Heart left ventricle (tissue), 13 donors: ENCODE measurements around the gene ATP7B.

Source experiments
- CTCF ChIP-seq, 12 donors: fragments of 200-600 bp; sonication (generic) in 4 of 12; IDR thresholded peaks; one replicate each; pipeline versions ENCODE4 v1.5.0 to v1.8.0; 2018 to 2022; ENCODE audit warnings: antibody characterized with exemption in 12 of 12, mild to moderate bottlenecking in 5 of 12
- POLR2A ChIP-seq, 2 donors: fragments of 450-650 bp; IDR thresholded peaks; one replicate each; pipeline ENCODE4 v1.6.1; 2017; ENCODE audit warnings: antibody characterized with exemption in 2 of 2, mild to moderate bottlenecking in 2 of 2, moderate library complexity in 2 of 2
- donor health status: ischemic (EF 13 %, LVEDD 7.1; RV severe dilation, severe dysfunction).
- donor health status: DM: no; HTN: yes; CAD: no.
- donor health status: DM: no; HTN: no; CAD: no.
- donor health status: ischemic (EF 25% LVEDD 6.9; RV normal size, moderate dysfunction).
- donor health status: ischemic (EF 25% LVEDD 5.7; RV mildly dilated, moderate dysfunction).
- donor health status: ischemic (EF 35%, LVEDD 5.7; RV mildly dilated, moderate dysfunction).
- donor health status: nonischemic (EF 11% LVEDD 7.7; RV severe dilation, severe dysfunction).
- donor health status: DM: yes; HTN: yes; CAD: no.
- donor health status: PGD.
- donor health status: ischemic (EF 29% LVEDD 5.4; RV normal size, mild dysfunction).
- donor health status: nonischemic (EF 23%, LVEDD 6.1; RV moderate dilation, normal function).

GRCh38 chr13:52024481-52024880 lies 13.2 kb upstream of the ATP7B start, which contains the start of gene UTP14C:
- TF ChIP-seq CTCF (IDR thresholded peaks at IDR 0.05) (no peak), POLR2A (IDR thresholded peaks at IDR 0.05) (no peak)
